BE2C (cell line): ENCODE results near the gene GUK1.
"Not testable (repeated sequence)": the region's sequence is repeated elsewhere in the genome, so short reads cannot be mapped to it uniquely, and the experiment has no call there.

Experiments used
- DNase-seq: peaks from one replicate; pipeline ENCODE4 v3.0.0-alpha.2; 2020
- H3K27me3 ChIP-seq: fragments of 250-450 bp; sonication (Bioruptor Pico); 2 replicates; pipeline ENCODE4 v1.5.1; 2020; ENCODE audit warnings: mild to moderate bottlenecking
- H3K36me3 ChIP-seq: fragments of 250-450 bp; sonication (Bioruptor Pico); 2 replicates; pipeline ENCODE4 v1.5.1; 2020; ENCODE audit warnings: mild to moderate bottlenecking
- H3K4me1 ChIP-seq: fragments of 250-450 bp; sonication (Bioruptor Pico); 2 replicates; pipeline ENCODE4 v1.5.1; 2020
- H3K4me3 ChIP-seq: 2 replicates; pipeline ENCODE4 v1.5.1; 2011; ENCODE audit warnings: low read depth, low read length
- H3K9me3 ChIP-seq: fragments of 250-450 bp; sonication (Bioruptor Pico); 2 replicates; pipeline ENCODE4 v1.5.1; 2020
- CTCF ChIP-seq: IDR thresholded peaks from 2 replicates; pipeline ENCODE4 v1.5.1; 2012; ENCODE audit warnings: mild to moderate bottlenecking, low read depth, low read length

GUK1 gene

GRCh38 chr1:228110556-228110955 lies 29.5 kb upstream of the GUK1 start:
- Histone ChIP-seq H3K4me3 (no peak overlapping the region), H3K4me1 (no peaks in the 10 kb centered on the region), H3K27me3 (no peaks in the 10 kb centered on the region), H3K9me3 (no peaks in the 10 kb centered on the region), H3K36me3 (peaks cover 14% of the 10 kb centered on the region)
- no peak for TF ChIP-seq CTCF
- no peak for DNase-seq

GRCh38 chr1:228111315-228111714 lies 28.8 kb upstream of the GUK1 start:
- H3K4me1 ChIP-seq, H3K4me3 ChIP-seq, H3K9me3 ChIP-seq, DNase-seq, H3K27me3 ChIP-seq: not testable (repeated sequence)
- peaks cover 12% of the 10 kb centered on the region for H3K36me3 ChIP-seq

- no peaks in the 10 kb centered on the region for H3K9me3 ChIP-seq
- no peaks in the 10 kb centered on the region for H3K4me1 ChIP-seq
- H3K4me3 ChIP-seq: no peak overlapping the region
- no peaks in the 10 kb centered on the region for H3K27me3 ChIP-seq
- no peak for TF ChIP-seq CTCF
- peaks cover 8% of the 10 kb centered on the region; the same call in 1 of the 2 replicates for H3K36me3 ChIP-seq
- no peak for DNase-seq
Measured at GRCh38 chr1:228112167-228112566, 27.9 kb upstream of the GUK1 start.

GRCh38 chr1:228112617-228113016 lies 27.5 kb upstream of the GUK1 start:
- no peaks in the 10 kb centered on the region for H3K4me1 ChIP-seq
- no peak for DNase-seq
- H3K4me3 ChIP-seq: no peak overlapping the region
- TF ChIP-seq CTCF: no peak
- no peaks in the 10 kb centered on the region for H3K27me3 ChIP-seq
- H3K9me3 ChIP-seq: no peaks in the 10 kb centered on the region
- peaks cover 5% of the 10 kb centered on the region; the same call in 1 of the 2 replicates for H3K36me3 ChIP-seq

- no peaks in the 10 kb centered on the region for H3K27me3 ChIP-seq
- DNase-seq: no peak
Measured at GRCh38 chr1:228114827-228115226, 25.3 kb upstream of the GUK1 start.

GRCh38 chr1:228117335-228117734 lies 22.7 kb upstream of the GUK1 start:
- Histone ChIP-seq H3K4me3 (no peak overlapping the region), H3K9me3 (no peaks in the 10 kb centered on the region), H3K36me3 (no peaks in the 10 kb centered on the region), H3K27me3 (no peaks in the 10 kb centered on the region), H3K4me1 (no peaks in the 10 kb centered on the region)
- TF ChIP-seq CTCF: no peak
- DNase-seq: no peak

More at GRCh38 chr1:228114827-228115226, 25.3 kb upstream of the GUK1 start:
- Histone ChIP-seq H3K9me3 (no peaks in the 10 kb centered on the region), H3K36me3 (no peaks in the 10 kb centered on the region), H3K4me3 (no peak overlapping the region), H3K4me1 (no peaks in the 10 kb centered on the region)
- TF ChIP-seq CTCF: no peak

GRCh38 chr1:228118040-228118439 lies 22.0 kb upstream of the GUK1 start:
- no peak for DNase-seq
- no peaks in the 10 kb centered on the region for H3K36me3 ChIP-seq
- H3K9me3 ChIP-seq: no peaks in the 10 kb centered on the region
- H3K4me1 ChIP-seq: no peaks in the 10 kb centered on the region
- TF ChIP-seq CTCF: no peak
- H3K27me3 ChIP-seq: no peaks in the 10 kb centered on the region
- no peak overlapping the region for H3K4me3 ChIP-seq
